ENCODE results near the gene TMEM185A. TPM values are rescaled to one million over a fixed set of nuclear protein-coding genes. Genes with fewer than 3 reads are reported as not detected.
"Not testable (repeated sequence)": the region's sequence is repeated elsewhere in the genome, so short reads cannot be mapped to it uniquely, and the experiment has no call there.

TMEM185A gene
- total RNA-seq, 1 experiment from 2014 or later, result 23.6 TPM

- H3K27me3 ChIP-seq (replicated peaks; ENCODE audit: insufficient read depth, low read depth, low read length, poor library complexity); H3K9me3 ChIP-seq (ENCODE audit: low read depth, low read length, poor library complexity, severe bottlenecking); intact Hi-C loops (cut with micrococcal nuclease; ENCODE audit: unreplicated experiment); DNase-seq (ENCODE audit: low spot score); H3K4me3 ChIP-seq (ENCODE audit: low read depth, low read length, poor library complexity, severe bottlenecking); POLR2A ChIA-PET (ENCODE audit: low non-redundant PET); H3K36me3 ChIP-seq (ENCODE audit: insufficient read depth, low read length, poor library complexity, severe bottlenecking); BruUV-seq (replicated peaks); H3K4me1 ChIP-seq (ENCODE audit: insufficient read depth, low read length, poor library complexity, severe bottlenecking); H3K27ac ChIP-seq (ENCODE audit: low read depth, low read length, poor library complexity, severe bottlenecking); CTCF ChIA-PET: not testable (repeated sequence)
Observed at GRCh38 chrX:149660613-149661012, 29.0 kb upstream of the TMEM185A start.

- not testable (repeated sequence) for DNase-seq (ENCODE audit: low spot score); H3K27ac ChIP-seq (ENCODE audit: low read depth, low read length, poor library complexity, severe bottlenecking); BruUV-seq (replicated peaks)
Observed at GRCh38 chrX:149656260-149656884, 24.8 kb upstream of the TMEM185A start.

GRCh38 chrX:149652232-149652981 lies 20.8 kb upstream of the TMEM185A start:
- no peak for TF ChIP-seq CTCF (conservative IDR thresholded peaks at IDR 0.05; ENCODE audit: low read depth, low read length)
- TF ChIP-seq EZH2 (IDR thresholded peaks at IDR 0.05; ENCODE audit: borderline replicate concordance, low read depth, low read length, poor library complexity, severe bottlenecking), result no peak
- Histone ChIP-seq H3K4me3 (ENCODE audit: low read depth, low read length, poor library complexity, severe bottlenecking) (no peak overlapping the region), H3K9me3 (ENCODE audit: low read depth, low read length, poor library complexity, severe bottlenecking) (no peaks in the 10 kb centered on the region), H3K4me1 (ENCODE audit: insufficient read depth, low read length, poor library complexity, severe bottlenecking) (no peaks in the 10 kb centered on the region), H3K36me3 (ENCODE audit: insufficient read depth, low read length, poor library complexity, severe bottlenecking) (no peaks in the 10 kb centered on the region), H3K27me3 (replicated peaks; ENCODE audit: insufficient read depth, low read depth, low read length, poor library complexity) (no peaks in the 10 kb centered on the region), H3K27ac (ENCODE audit: low read depth, low read length, poor library complexity, severe bottlenecking) (no peak overlapping the region)
- intact Hi-C loops (cut with micrococcal nuclease; ENCODE audit: unreplicated experiment), result no loop called here
- no TSS peak for BruUV-seq (replicated peaks)
- no peak for DNase-seq (ENCODE audit: low spot score)
- CTCF ChIA-PET, result no interaction called here
- POLR2A ChIA-PET (ENCODE audit: low non-redundant PET), result no interaction called here

More at GRCh38 chrX:149656260-149656884, 24.8 kb upstream of the TMEM185A start:
- H3K4me1 ChIP-seq (ENCODE audit: insufficient read depth, low read length, poor library complexity, severe bottlenecking); POLR2A ChIA-PET (ENCODE audit: low non-redundant PET); intact Hi-C loops (cut with micrococcal nuclease; ENCODE audit: unreplicated experiment); H3K27me3 ChIP-seq (replicated peaks; ENCODE audit: insufficient read depth, low read depth, low read length, poor library complexity); H3K36me3 ChIP-seq (ENCODE audit: insufficient read depth, low read length, poor library complexity, severe bottlenecking); CTCF ChIA-PET; H3K9me3 ChIP-seq (ENCODE audit: low read depth, low read length, poor library complexity, severe bottlenecking); H3K4me3 ChIP-seq (ENCODE audit: low read depth, low read length, poor library complexity, severe bottlenecking): not testable (repeated sequence)

- Histone ChIP-seq H3K4me3 (ENCODE audit: low read depth, low read length, poor library complexity, severe bottlenecking) (no peak overlapping the region), H3K4me1 (ENCODE audit: insufficient read depth, low read length, poor library complexity, severe bottlenecking) (no peaks in the 10 kb centered on the region), H3K27me3 (replicated peaks; ENCODE audit: insufficient read depth, low read depth, low read length, poor library complexity) (no peaks in the 10 kb centered on the region), H3K36me3 (ENCODE audit: insufficient read depth, low read length, poor library complexity, severe bottlenecking) (no peaks in the 10 kb centered on the region), H3K9me3 (ENCODE audit: low read depth, low read length, poor library complexity, severe bottlenecking) (no peaks in the 10 kb centered on the region), H3K27ac (ENCODE audit: low read depth, low read length, poor library complexity, severe bottlenecking) (no peak overlapping the region)
- no TSS peak for BruUV-seq (replicated peaks)
- no peak for DNase-seq (ENCODE audit: low spot score)
- intact Hi-C loops (cut with micrococcal nuclease; ENCODE audit: unreplicated experiment), result no loop called here
- CTCF ChIA-PET, result no interaction called here
- TF ChIP-seq EZH2 (IDR thresholded peaks at IDR 0.05; ENCODE audit: borderline replicate concordance, low read depth, low read length, poor library complexity, severe bottlenecking) (no peak), CTCF (conservative IDR thresholded peaks at IDR 0.05; ENCODE audit: low read depth, low read length) (no peak)
- POLR2A ChIA-PET (ENCODE audit: low non-redundant PET), result interaction anchor here (0.6 kb wide), 1 partner anchor 1004 kb away, joined by 3 read pairs; no protein-coding TSS in a partner anchor
Observed at GRCh38 chrX:149650162-149650561, 18.6 kb upstream of the TMEM185A start.
